IPS-NIHi11 (cell line): ENCODE data around the gene SYNGR2.

Experiments
- DNase-seq: peaks from one replicate; pipeline ENCODE4 v3.0.0; 2012; ENCODE audit warnings: mixed read lengths, low spot score

SYNGR2 gene

GRCh38 chr17:78202666-78203065, 34.3 kb downstream of the SYNGR2 start:
- DNase-seq, result no peak

- DNase-seq, result no peak
Measured at GRCh38 chr17:78204387-78205123, 36.2 kb downstream of the SYNGR2 start.

- no peak for DNase-seq
Measured at GRCh38 chr17:78205124-78205775, 36.9 kb downstream of the SYNGR2 start.

GRCh38 chr17:78206298-78206697, 37.9 kb downstream of the SYNGR2 start:
- no peak for DNase-seq

DNA sequence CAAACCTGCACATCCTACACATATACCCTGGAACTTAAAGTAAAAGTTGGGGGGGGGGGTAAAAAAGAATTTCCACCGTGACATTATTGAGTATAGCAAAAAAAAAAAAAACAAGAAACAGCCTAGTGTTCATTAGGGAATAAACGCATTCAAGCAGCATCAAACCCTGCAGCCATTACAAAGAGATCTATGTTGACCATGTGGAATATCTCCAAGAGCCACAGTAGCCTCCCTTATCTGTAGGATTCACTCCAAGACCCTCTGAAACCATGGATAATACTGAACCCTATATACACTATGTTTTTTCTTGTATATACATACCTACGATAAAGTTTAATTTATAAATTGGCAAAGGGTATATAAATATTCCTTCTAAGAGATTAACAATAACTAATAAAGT, 40.1 kb downstream of the SYNGR2 start:
- no peak for DNase-seq

- no peak for DNase-seq
Measured at GRCh38 chr17:78210111-78210510, 41.7 kb downstream of the SYNGR2 start.

GRCh38 chr17:78211032-78211431, 42.7 kb downstream of the SYNGR2 start:
- DNase-seq, result no peak

DNA sequence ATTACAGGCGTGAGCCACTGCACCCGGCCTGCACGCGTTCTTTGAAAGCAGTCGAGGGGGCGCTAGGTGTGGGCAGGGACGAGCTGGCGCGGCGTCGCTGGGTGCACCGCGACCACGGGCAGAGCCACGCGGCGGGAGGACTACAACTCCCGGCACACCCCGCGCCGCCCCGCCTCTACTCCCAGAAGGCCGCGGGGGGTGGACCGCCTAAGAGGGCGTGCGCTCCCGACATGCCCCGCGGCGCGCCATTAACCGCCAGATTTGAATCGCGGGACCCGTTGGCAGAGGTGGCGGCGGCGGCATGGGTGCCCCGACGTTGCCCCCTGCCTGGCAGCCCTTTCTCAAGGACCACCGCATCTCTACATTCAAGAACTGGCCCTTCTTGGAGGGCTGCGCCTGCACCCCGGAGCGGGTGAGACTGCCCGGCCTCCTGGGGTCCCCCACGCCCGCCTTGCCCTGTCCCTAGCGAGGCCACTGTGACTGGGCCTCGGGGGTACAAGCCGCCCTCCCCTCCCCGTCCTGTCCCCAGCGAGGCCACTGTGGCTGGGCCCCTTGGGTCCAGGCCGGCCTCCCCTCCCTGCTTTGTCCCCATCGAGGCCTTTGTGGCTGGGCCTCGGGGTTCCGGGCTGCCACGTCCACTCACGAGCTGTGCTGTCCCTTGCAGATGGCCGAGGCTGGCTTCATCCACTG, 45.8 kb downstream of the SYNGR2 start, which contains the start of gene BIRC5:
Gene BIRC5 (plus strand): TSS at position 238 of the 690 bp plus-strand sequence. CDS start 64 bp downstream, at position 302.
- DNase-seq, result peak; percentile 98

GRCh38 chr17:78214706-78215061, 46.3 kb downstream of the SYNGR2 start:
- no peak for DNase-seq

DNA sequence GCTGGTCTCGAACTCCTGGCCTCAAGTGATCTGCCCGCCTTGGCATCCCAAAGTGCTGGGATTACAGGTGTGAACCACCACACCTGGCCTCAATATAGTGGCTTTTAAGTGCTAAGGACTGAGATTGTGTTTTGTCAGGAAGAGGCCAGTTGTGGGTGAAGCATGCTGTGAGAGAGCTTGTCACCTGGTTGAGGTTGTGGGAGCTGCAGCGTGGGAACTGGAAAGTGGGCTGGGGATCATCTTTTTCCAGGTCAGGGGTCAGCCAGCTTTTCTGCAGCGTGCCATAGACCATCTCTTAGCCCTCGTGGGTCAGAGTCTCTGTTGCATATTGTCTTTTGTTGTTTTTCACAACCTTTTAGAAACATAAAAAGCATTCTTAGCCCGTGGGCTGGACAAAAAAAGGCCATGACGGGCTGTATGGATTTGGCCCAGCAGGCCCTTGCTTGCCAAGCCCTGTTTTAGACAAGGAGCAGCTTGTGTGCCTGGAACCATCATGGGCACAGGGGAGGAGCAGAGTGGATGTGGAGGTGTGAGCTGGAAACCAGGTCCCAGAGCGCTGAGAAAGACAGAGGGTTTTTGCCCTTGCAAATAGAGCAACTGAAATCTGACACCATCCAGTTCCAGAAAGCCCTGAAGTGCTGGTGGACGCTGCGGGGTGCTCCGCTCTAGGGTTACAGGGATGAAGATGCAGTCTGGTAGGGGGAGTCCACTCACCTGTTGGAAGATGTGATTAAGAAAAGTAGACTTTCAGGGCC, 51.2 kb downstream of the SYNGR2 start:
- DNase-seq, result peak; percentile 74
